IPS-18a (cell line): Measurements from ENCODE around the gene POU3F2.

Experiments used
- H3K27ac ChIP-seq: one replicate; pipeline ENCODE4 v1.5.1; 2013; ENCODE audit warnings: low read length
- H3K27me3 ChIP-seq: one replicate; pipeline ENCODE4 v1.6.1; 2013; ENCODE audit warnings: mild to moderate bottlenecking, low read length; ENCODE audit not compliant: control insufficient read depth, insufficient read depth
- H3K36me3 ChIP-seq: one replicate; pipeline ENCODE4 v1.6.1; 2013; ENCODE audit warnings: low read depth, low read length; ENCODE audit not compliant: control insufficient read depth
- H3K4me1 ChIP-seq: one replicate; pipeline ENCODE4 v1.6.1; 2013; ENCODE audit warnings: low read depth, low read length; ENCODE audit not compliant: control insufficient read depth
- H3K4me3 ChIP-seq: one replicate; pipeline ENCODE4 v1.5.1; 2013; ENCODE audit warnings: low read length
- H3K9ac ChIP-seq: one replicate; pipeline ENCODE4 v1.6.1; 2013; ENCODE audit warnings: mild to moderate bottlenecking, low read length, moderate library complexity
- H3K9me3 ChIP-seq: one replicate; pipeline ENCODE4 v1.6.1; 2013; ENCODE audit warnings: low read depth, low read length; ENCODE audit not compliant: control insufficient read depth

POU3F2 gene

GRCh38 chr6:98848539-98849242 is 14.3 kb downstream of the POU3F2 start:
- H3K9ac ChIP-seq, result no peak overlapping the region
- H3K27ac ChIP-seq, result no peak overlapping the region
- H3K4me3 ChIP-seq, result no peak overlapping the region
- H3K36me3 ChIP-seq, result no peaks in the 10 kb centered on the region
- H3K9me3 ChIP-seq, result no peaks in the 10 kb centered on the region
- peaks cover 12% of the 10 kb centered on the region for H3K4me1 ChIP-seq
- peaks cover 30% of the 10 kb centered on the region for H3K27me3 ChIP-seq

GRCh38 chr6:98864497-98864896 is 30.1 kb downstream of the POU3F2 start:
- Histone ChIP-seq H3K36me3 (no peaks in the 10 kb centered on the region), H3K9me3 (no peaks in the 10 kb centered on the region), H3K27me3 (no peaks in the 10 kb centered on the region), H3K9ac (no peak overlapping the region), H3K27ac (no peak overlapping the region), H3K4me3 (no peak overlapping the region), H3K4me1 (no peaks in the 10 kb centered on the region)

GRCh38 chr6:98871057-98871456 is 36.7 kb downstream of the POU3F2 start:
- Histone ChIP-seq H3K36me3 (no peaks in the 10 kb centered on the region), H3K9me3 (no peaks in the 10 kb centered on the region), H3K4me1 (no peaks in the 10 kb centered on the region), H3K9ac (no peak overlapping the region), H3K4me3 (no peak overlapping the region), H3K27me3 (no peaks in the 10 kb centered on the region), H3K27ac (no peak overlapping the region)

- Histone ChIP-seq H3K27ac (no peak overlapping the region), H3K4me1 (no peaks in the 10 kb centered on the region), H3K9me3 (no peaks in the 10 kb centered on the region), H3K9ac (no peak overlapping the region), H3K27me3 (no peaks in the 10 kb centered on the region), H3K4me3 (no peak overlapping the region), H3K36me3 (no peaks in the 10 kb centered on the region)
These were observed 37.4 kb downstream of the POU3F2 start for GRCh38 chr6:98871821-98872220.

GRCh38 chr6:98875375-98875774 is 41.0 kb downstream of the POU3F2 start:
- H3K9ac ChIP-seq, result no peak overlapping the region
- H3K9me3 ChIP-seq, result no peaks in the 10 kb centered on the region
- no peaks in the 10 kb centered on the region for H3K4me1 ChIP-seq
- H3K27me3 ChIP-seq, result no peaks in the 10 kb centered on the region
- H3K27ac ChIP-seq, result no peak overlapping the region
- H3K36me3 ChIP-seq, result no peaks in the 10 kb centered on the region
- no peak overlapping the region for H3K4me3 ChIP-seq

GRCh38 chr6:98877250-98877649 is 42.9 kb downstream of the POU3F2 start:
- Histone ChIP-seq H3K27me3 (no peaks in the 10 kb centered on the region), H3K27ac (no peak overlapping the region), H3K9ac (no peak overlapping the region), H3K9me3 (no peaks in the 10 kb centered on the region), H3K4me1 (no peaks in the 10 kb centered on the region), H3K36me3 (no peaks in the 10 kb centered on the region), H3K4me3 (no peak overlapping the region)

GRCh38 chr6:98880486-98880885 is 46.1 kb downstream of the POU3F2 start:
- Histone ChIP-seq H3K36me3 (no peaks in the 10 kb centered on the region), H3K4me1 (no peaks in the 10 kb centered on the region), H3K27ac (no peak overlapping the region), H3K4me3 (no peak overlapping the region), H3K9ac (no peak overlapping the region), H3K9me3 (no peaks in the 10 kb centered on the region), H3K27me3 (no peaks in the 10 kb centered on the region)

GRCh38 chr6:98885330-98885729 is 51.0 kb downstream of the POU3F2 start:
- Histone ChIP-seq H3K4me1 (no peaks in the 10 kb centered on the region), H3K4me3 (no peak overlapping the region), H3K27ac (no peak overlapping the region), H3K27me3 (no peaks in the 10 kb centered on the region), H3K36me3 (no peaks in the 10 kb centered on the region), H3K9me3 (no peaks in the 10 kb centered on the region), H3K9ac (no peak overlapping the region)

- no peaks in the 10 kb centered on the region for H3K4me1 ChIP-seq
- H3K36me3 ChIP-seq, result no peaks in the 10 kb centered on the region
- no peak overlapping the region for H3K9ac ChIP-seq
- H3K9me3 ChIP-seq, result no peaks in the 10 kb centered on the region
- no peak overlapping the region for H3K27ac ChIP-seq
- H3K27me3 ChIP-seq, result no peaks in the 10 kb centered on the region
- no peak overlapping the region for H3K4me3 ChIP-seq
These were observed 53.3 kb downstream of the POU3F2 start for GRCh38 chr6:98887650-98888049.
